KMS-11 (cell line): ENCODE measurements around the gene LRRC4C.

ENCODE experiments used
- H2AFZ ChIP-seq: fragments of 200-600 bp; sonication (generic); 2 replicates; pipeline ENCODE4 v1.6.1; 2016; ENCODE audit warnings: antibody characterized with exemption, mixed run types, low read depth
- H3K27ac ChIP-seq: fragments of 200-600 bp; sonication (generic); 2 replicates; pipeline ENCODE4 v1.6.1; 2016; ENCODE audit warnings: mild to moderate bottlenecking, mixed run types
- H3K27me3 ChIP-seq: fragments of 200-600 bp; sonication (generic); 2 replicates; pipeline ENCODE4 v1.6.1; 2017; ENCODE audit warnings: mild to moderate bottlenecking, low read depth, mixed run types, moderate library complexity; ENCODE audit not compliant: insufficient read depth
- H3K36me3 ChIP-seq: fragments of 200-600 bp; sonication (generic); 2 replicates; pipeline ENCODE4 v1.6.1; 2017; ENCODE audit warnings: mild to moderate bottlenecking, mixed run types; ENCODE audit not compliant: insufficient read depth
- H3K4me1 ChIP-seq: fragments of 200-600 bp; sonication (generic); 2 replicates; pipeline ENCODE4 v1.6.1; 2016; ENCODE audit warnings: mild to moderate bottlenecking, low read depth, mixed run types; ENCODE audit not compliant: poor library complexity, severe bottlenecking
- H3K4me2 ChIP-seq: fragments of 200-600 bp; sonication (generic); 2 replicates; pipeline ENCODE4 v1.7.0; 2016; ENCODE audit warnings: mild to moderate bottlenecking, mixed run types
- H3K4me3 ChIP-seq: fragments of 200-600 bp; sonication (generic); IDR thresholded peaks from 2 replicates; pipeline ENCODE4 v1.6.1; 2017; ENCODE audit warnings: low read depth, low read length, mixed read lengths; ENCODE audit not compliant: insufficient read depth
- H3K79me2 ChIP-seq: fragments of 200-600 bp; sonication (generic); 2 replicates; pipeline ENCODE4 v1.6.1; 2016; ENCODE audit warnings: low read depth, mixed run types; ENCODE audit not compliant: insufficient read depth
- H3K9ac ChIP-seq: fragments of 200-600 bp; sonication (generic); 2 replicates; pipeline ENCODE4 v1.6.1; 2016; ENCODE audit warnings: mild to moderate bottlenecking, mixed run types
- H4K20me1 ChIP-seq: fragments of 200-600 bp; sonication (generic); 2 replicates; pipeline ENCODE4 v1.6.1; 2016; ENCODE audit warnings: mild to moderate bottlenecking, mixed run types; ENCODE audit not compliant: insufficient read depth
- TF ChIP-seq, protein P1 (sequence below): fragments of 200-600 bp; sonication (generic); conservative IDR thresholded peaks from 2 replicates; pipeline ENCODE4 v1.6.1; 2017; ENCODE audit warnings: low read depth, mild to moderate bottlenecking, antibody characterized with exemption, low read length, moderate library complexity, mixed read lengths

The LRRC4C gene

DNA sequence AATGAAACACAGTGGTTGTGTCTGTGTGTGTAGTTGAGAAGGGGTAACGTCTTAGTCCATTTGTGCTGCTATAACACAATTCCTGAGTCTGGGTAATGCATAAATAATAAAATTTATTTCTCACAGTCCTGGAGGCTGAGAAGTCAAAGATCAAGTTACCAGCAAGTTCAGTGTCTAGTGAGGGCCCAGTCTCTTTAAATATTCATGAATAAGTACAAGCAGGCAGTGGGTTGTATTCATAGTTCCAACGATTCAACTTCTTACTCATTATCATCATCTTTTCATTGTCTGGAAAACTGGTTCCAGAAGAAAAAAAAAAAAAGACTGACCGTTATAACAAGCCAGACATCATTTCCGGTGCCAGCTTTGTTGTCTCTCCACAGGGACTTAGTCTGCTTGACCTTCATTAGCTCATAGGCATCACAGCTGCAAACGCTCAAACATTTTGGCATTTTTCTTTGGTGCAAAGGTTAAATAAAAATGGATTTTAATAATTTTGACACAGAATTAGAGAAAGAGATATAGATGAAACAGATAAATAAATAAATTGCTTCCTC is 1297.5 kb downstream of the LRRC4C start:
- H3K9ac ChIP-seq, result no peak overlapping the region
- no peak overlapping the region for H3K4me3 ChIP-seq
- H3K36me3 ChIP-seq, result no peaks in the 10 kb centered on the region
- TF ChIP-seq, protein P1, sequence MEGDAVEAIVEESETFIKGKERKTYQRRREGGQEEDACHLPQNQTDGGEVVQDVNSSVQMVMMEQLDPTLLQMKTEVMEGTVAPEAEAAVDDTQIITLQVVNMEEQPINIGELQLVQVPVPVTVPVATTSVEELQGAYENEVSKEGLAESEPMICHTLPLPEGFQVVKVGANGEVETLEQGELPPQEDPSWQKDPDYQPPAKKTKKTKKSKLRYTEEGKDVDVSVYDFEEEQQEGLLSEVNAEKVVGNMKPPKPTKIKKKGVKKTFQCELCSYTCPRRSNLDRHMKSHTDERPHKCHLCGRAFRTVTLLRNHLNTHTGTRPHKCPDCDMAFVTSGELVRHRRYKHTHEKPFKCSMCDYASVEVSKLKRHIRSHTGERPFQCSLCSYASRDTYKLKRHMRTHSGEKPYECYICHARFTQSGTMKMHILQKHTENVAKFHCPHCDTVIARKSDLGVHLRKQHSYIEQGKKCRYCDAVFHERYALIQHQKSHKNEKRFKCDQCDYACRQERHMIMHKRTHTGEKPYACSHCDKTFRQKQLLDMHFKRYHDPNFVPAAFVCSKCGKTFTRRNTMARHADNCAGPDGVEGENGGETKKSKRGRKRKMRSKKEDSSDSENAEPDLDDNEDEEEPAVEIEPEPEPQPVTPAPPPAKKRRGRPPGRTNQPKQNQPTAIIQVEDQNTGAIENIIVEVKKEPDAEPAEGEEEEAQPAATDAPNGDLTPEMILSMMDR, result no peak
- no peaks in the 10 kb centered on the region for H3K4me1 ChIP-seq
- H3K27me3 ChIP-seq, result no peaks in the 10 kb centered on the region
- H3K79me2 ChIP-seq, result no peaks in the 10 kb centered on the region
- H3K27ac ChIP-seq, result no peak overlapping the region
- no peak overlapping the region for H3K4me2 ChIP-seq
- no peak overlapping the region for H2AFZ ChIP-seq
- H4K20me1 ChIP-seq, result no peaks in the 10 kb centered on the region

DNA sequence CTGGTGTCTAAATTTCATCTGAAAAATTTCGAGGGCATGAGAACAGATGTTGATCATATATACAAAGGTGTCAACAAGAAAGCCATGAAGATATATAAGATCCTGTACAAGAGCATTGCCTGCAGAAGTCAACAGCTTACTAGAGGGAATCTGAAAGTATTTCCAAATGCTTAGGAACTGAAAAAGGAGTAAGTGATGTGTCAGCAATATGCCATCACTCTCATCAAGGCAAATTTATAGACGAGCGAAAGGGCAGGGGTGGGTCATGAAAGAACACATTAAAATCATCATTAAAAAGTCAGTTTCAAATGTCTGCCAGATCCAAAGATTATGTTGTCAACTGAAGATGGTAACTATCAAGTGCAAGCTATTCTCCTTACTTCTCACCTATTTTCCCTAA is 1299.0 kb downstream of the LRRC4C start:
- Histone ChIP-seq H3K4me2 (no peak overlapping the region), H2AFZ (no peak overlapping the region)
- TF ChIP-seq, protein P1, result no peak

DNA sequence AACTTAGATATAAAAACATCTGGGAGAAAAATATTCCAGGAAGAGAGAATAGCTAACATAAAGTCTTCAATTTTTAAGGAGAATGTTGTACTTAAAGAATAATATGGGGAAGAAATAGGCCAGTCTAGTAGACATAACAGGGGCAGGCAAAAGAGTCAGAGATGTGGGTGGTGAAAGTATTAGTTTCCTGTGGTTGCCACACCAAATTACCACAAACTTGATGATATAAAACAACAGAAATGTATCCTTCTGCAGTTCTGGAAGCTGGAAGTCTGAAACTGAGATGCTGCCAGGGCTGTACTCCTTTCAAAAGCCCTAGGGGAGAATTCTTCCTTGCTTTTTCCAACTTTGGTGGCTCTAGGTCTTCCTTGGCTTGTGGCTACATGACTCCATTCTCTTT is 1309.7 kb downstream of the LRRC4C start:
- no peak overlapping the region for H3K4me2 ChIP-seq
- no peaks in the 10 kb centered on the region for H4K20me1 ChIP-seq
- no peak overlapping the region for H3K27ac ChIP-seq
- H3K4me3 ChIP-seq, result no peak overlapping the region
- no peak overlapping the region for H2AFZ ChIP-seq
- TF ChIP-seq, protein P1, result no peak
- no peak overlapping the region for H3K9ac ChIP-seq
- H3K27me3 ChIP-seq, result no peaks in the 10 kb centered on the region
- H3K79me2 ChIP-seq, result no peaks in the 10 kb centered on the region
- no peaks in the 10 kb centered on the region for H3K4me1 ChIP-seq
- no peaks in the 10 kb centered on the region for H3K36me3 ChIP-seq

More for the DNA sequence above, 1299.0 kb downstream of the LRRC4C start:
- Histone ChIP-seq H3K4me3 (no peak overlapping the region), H3K9ac (no peak overlapping the region), H3K36me3 (no peaks in the 10 kb centered on the region), H4K20me1 (no peaks in the 10 kb centered on the region), H3K27ac (no peak overlapping the region), H3K4me1 (no peaks in the 10 kb centered on the region), H3K27me3 (no peaks in the 10 kb centered on the region), H3K79me2 (no peaks in the 10 kb centered on the region)

DNA sequence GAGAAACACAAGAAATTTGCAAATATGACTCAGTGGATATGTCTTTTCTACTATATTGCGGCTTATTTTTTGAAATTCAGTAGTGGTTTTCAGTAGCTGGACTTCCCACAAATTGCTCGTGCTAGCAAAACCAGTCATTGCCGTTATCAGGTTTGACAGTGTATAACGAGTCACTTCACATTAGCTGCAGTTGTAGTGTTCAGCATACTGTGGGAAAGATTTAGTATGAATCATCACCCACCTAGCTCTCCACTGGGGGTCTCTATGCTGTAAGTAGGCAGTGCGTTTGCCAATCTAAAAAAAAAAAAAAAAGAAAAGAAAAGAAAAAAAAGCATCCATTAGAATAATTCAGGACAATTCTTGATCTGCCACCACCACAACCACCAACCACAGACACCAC is 1318.9 kb downstream of the LRRC4C start:
- H3K9ac ChIP-seq, result no peak overlapping the region
- no peak overlapping the region for H2AFZ ChIP-seq
- H3K4me2 ChIP-seq, result no peak overlapping the region
- no peaks in the 10 kb centered on the region for H3K79me2 ChIP-seq
- TF ChIP-seq, protein P1, result no peak
- H3K36me3 ChIP-seq, result no peaks in the 10 kb centered on the region
- no peaks in the 10 kb centered on the region for H3K27me3 ChIP-seq
- H4K20me1 ChIP-seq, result no peaks in the 10 kb centered on the region
- H3K4me1 ChIP-seq, result no peaks in the 10 kb centered on the region
- no peak overlapping the region for H3K27ac ChIP-seq
- H3K4me3 ChIP-seq, result no peak overlapping the region
